ENCODE measurements around the gene ASIC3.
A peak's percentile ranks its signal among the peaks of the same experiment; 100 is the strongest.

Gene ASIC3

DNA sequence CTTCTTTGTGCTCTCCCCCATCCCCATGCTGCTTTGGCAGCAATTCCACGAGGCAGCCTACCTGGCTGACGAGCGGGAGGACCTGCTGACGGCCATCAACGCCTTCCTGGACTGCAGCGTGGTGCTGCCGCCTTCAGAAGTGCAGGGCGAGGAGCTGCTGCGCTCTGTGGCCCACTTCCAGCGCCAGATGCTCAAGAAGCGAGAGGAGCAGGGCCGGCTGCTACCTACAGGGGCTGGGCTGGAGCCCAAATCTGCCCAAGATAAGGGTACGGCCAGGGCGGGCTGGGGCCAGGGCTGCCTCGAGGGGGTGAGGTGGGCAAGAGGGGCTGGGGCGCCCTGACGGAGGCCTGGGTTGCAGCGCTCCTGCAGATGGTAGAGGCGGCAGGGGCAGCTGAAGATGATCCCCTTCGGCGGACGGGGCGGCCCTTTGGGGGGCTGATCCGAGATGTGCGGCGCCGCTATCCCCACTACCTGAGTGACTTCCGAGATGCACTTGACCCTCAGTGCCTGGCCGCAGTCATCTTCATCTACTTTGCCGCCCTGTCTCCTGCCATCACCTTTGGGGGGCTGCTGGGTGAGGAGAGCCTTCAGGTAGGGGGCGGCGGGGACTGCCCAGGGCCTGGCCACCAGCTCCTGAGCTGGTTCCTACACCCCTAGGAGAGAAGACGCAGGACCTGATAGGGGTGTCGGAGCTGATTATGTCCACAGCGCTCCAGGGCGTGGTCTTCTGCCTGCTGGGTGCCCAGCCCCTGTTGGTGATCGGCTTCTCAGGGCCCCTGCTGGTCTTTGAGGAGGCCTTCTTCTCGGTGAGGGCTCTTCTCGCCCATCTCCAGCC, 22.9 kb downstream of the ASIC3 start:
- no peak overlapping the region for H3K27ac Mint-ChIP-seq

DNA sequence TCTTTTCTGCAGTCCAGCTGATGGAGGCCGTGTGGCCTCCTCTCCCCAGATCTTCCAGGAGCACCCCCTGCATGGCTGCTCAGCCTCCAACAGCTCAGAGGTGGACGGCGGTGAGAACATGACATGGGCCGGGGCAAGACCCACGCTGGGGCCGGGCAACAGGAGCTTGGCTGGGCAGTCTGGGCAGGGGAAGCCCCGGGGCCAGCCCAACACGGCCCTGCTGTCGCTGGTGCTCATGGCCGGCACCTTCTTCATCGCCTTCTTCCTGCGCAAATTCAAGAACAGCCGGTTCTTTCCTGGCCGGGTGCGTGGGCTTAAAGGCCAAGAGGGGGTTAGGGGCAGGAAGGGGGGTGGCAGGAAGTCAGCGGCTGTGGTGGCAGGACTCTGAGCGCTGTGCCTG, 25.7 kb downstream of the ASIC3 start:
- H3K9me3 Mint-ChIP-seq: no peaks in the 10 kb centered on the region
- no peak overlapping the region for H3K27ac Mint-ChIP-seq
- H3K27me3 Mint-ChIP-seq: no peaks in the 10 kb centered on the region
- H3K4me3 Mint-ChIP-seq: no peak overlapping the region
- H3K4me1 Mint-ChIP-seq: peaks cover 9% of the 10 kb centered on the region
- peaks cover 33% of the 10 kb centered on the region for H3K36me3 Mint-ChIP-seq
- CTCF ChIA-PET: no interaction called here
- DNase-seq: no peak

More for the DNA sequence above, 22.9 kb downstream of the ASIC3 start:
- Mint-ChIP-seq H3K27me3 (no peaks in the 10 kb centered on the region), H3K4me3 (no peak overlapping the region), H3K36me3 (peaks cover 34% of the 10 kb centered on the region), H3K4me1 (no peaks in the 10 kb centered on the region), H3K9me3 (no peaks in the 10 kb centered on the region)
- CTCF ChIA-PET: no interaction called here
- no peak for DNase-seq

- CTCF ChIA-PET: no interaction called here
- H3K4me3 Mint-ChIP-seq: no peak overlapping the region
- H3K36me3 Mint-ChIP-seq: peaks cover 31% of the 10 kb centered on the region
Observed at GRCh38 chr7:151074817-151075661, 26.7 kb downstream of the ASIC3 start.

GRCh38 chr7:151075662-151075971, 27.3 kb downstream of the ASIC3 start:
- peaks cover 20% of the 10 kb centered on the region for H3K4me1 Mint-ChIP-seq
- no peaks in the 10 kb centered on the region for H3K9me3 Mint-ChIP-seq
- DNase-seq: no peak
- H3K27me3 Mint-ChIP-seq: no peaks in the 10 kb centered on the region
- H3K36me3 Mint-ChIP-seq: peaks cover 32% of the 10 kb centered on the region
- no peak overlapping the region for H3K4me3 Mint-ChIP-seq
- CTCF ChIA-PET: no interaction called here
- no peak overlapping the region for H3K27ac Mint-ChIP-seq

More at GRCh38 chr7:151074817-151075661, 26.7 kb downstream of the ASIC3 start:
- no peak overlapping the region for H3K27ac Mint-ChIP-seq
- no peaks in the 10 kb centered on the region for H3K27me3 Mint-ChIP-seq
- peaks cover 20% of the 10 kb centered on the region for H3K4me1 Mint-ChIP-seq
- no peaks in the 10 kb centered on the region for H3K9me3 Mint-ChIP-seq
- DNase-seq: no peak

DNA sequence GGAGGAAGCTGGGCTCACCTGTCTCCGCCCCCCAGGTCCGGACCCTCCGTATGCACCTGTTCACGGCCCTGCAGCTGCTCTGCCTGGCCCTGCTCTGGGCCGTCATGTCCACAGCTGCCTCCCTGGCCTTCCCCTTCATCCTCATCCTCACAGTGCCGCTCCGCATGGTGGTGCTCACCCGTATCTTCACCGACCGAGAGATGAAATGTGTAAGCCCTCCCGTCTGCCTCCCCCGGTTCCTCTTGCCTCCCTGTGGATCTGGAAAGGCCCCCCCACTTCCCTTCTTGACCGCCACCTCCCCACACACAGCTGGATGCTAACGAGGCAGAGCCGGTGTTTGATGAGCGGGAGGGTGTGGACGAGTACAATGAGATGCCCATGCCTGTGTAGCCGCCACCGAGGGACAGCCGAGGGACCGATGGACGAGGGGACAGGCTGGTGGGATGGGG, 27.7 kb downstream of the ASIC3 start:
- no peak for DNase-seq
- Mint-ChIP-seq H3K4me3 (no peak overlapping the region), H3K9me3 (no peaks in the 10 kb centered on the region), H3K4me1 (peaks cover 20% of the 10 kb centered on the region), H3K27ac (no peak overlapping the region), H3K36me3 (peaks cover 31% of the 10 kb centered on the region), H3K27me3 (no peaks in the 10 kb centered on the region)
- CTCF ChIA-PET: interaction anchor here (1.1 to 1.2 kb wide), 3 partner anchors 13 to 114 kb away, joined by 3 to 4 read pairs (median 3); no protein-coding TSS in a partner anchor

DNA sequence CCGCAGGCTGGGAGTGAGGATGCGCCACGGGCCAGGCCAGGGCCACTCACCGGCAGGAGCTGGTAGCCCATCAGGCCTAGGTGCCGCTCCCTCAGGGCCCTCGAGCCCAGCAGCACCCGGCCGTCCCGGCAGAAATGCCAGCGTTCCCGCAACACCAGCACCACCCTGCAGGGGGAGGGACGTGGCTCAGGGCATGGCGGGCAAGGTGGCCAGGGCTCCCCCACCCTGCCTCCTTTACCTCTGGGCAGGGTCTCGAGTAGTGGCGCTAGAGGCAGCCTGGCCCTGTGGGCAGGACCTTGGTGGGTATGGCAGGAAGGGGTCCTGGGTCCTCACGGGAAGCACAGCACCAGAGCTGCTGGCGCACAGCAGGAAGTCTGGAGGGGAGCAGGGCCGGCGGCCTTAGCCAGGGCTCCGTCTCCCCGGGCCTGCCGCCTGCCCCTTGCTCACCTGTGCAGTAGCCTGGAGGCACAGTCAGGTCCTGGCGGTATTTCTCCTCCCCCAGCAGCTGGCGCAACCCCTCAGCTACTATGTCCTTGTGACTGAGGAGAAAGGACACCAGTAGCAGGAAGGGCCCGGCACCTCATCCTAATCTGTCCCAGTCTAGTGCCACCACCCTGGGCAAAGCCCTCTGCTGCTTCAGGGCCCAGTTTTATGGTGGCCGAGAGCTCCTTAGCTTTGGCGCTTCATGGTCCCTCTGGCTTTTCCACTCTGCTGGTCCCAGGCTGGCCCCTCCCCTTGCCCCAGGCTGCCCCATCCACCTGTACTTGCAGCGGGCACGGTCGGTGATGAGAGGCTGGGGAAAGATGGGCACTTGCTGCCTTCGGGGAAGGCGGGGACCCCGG, 28.8 kb downstream of the ASIC3 start:
- CTCF ChIA-PET: interaction anchor here (1.1 to 1.6 kb wide), 6 partner anchors 14 to 115 kb away, joined by 3 to 4 read pairs (median 4); no protein-coding TSS in a partner anchor
- DNase-seq: no peak
- Mint-ChIP-seq H3K27me3 (no peaks in the 10 kb centered on the region), H3K4me3 (no peak overlapping the region), H3K27ac (no peak overlapping the region), H3K4me1 (peaks cover 27% of the 10 kb centered on the region), H3K9me3 (no peaks in the 10 kb centered on the region), H3K36me3 (peaks cover 29% of the 10 kb centered on the region)

DNA sequence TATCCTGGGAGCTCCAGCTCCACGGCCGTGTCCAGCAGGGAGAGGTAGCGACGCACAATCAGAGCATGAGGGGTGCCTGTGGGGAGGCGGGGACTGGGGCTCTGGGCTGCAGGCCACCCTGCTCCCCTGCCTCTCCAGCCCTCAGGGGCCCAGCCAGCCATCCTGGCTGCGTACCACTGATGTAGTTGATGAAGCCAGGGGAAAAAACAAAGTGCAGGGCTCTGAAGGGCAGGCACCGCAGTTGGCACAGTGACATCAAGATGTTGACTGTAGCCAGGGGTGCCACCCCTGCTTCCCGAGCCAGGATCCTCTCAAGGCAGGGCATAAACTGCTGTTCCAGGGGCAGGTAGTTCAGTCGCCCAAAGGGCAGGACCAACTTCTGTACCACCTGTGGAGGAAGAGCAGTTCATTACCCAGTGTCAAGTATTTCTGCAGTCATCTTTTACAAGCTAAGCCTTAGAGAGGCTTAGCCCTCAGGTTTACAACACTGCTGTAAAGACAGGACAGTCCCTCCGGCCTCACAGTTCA, 29.4 kb downstream of the ASIC3 start:
- no peak for DNase-seq
- H3K36me3 Mint-ChIP-seq: peaks cover 29% of the 10 kb centered on the region
- H3K27me3 Mint-ChIP-seq: no peaks in the 10 kb centered on the region
- H3K9me3 Mint-ChIP-seq: no peaks in the 10 kb centered on the region
- CTCF ChIA-PET: interaction anchor here (1.2 to 1.6 kb wide), 3 partner anchors 14 to 34 kb away, joined by 3 to 4 read pairs (median 4); no protein-coding TSS in a partner anchor
- H3K4me1 Mint-ChIP-seq: peaks cover 33% of the 10 kb centered on the region
- H3K27ac Mint-ChIP-seq: no peak overlapping the region
- peak overlapping the region; percentile 54 for H3K4me3 Mint-ChIP-seq

DNA sequence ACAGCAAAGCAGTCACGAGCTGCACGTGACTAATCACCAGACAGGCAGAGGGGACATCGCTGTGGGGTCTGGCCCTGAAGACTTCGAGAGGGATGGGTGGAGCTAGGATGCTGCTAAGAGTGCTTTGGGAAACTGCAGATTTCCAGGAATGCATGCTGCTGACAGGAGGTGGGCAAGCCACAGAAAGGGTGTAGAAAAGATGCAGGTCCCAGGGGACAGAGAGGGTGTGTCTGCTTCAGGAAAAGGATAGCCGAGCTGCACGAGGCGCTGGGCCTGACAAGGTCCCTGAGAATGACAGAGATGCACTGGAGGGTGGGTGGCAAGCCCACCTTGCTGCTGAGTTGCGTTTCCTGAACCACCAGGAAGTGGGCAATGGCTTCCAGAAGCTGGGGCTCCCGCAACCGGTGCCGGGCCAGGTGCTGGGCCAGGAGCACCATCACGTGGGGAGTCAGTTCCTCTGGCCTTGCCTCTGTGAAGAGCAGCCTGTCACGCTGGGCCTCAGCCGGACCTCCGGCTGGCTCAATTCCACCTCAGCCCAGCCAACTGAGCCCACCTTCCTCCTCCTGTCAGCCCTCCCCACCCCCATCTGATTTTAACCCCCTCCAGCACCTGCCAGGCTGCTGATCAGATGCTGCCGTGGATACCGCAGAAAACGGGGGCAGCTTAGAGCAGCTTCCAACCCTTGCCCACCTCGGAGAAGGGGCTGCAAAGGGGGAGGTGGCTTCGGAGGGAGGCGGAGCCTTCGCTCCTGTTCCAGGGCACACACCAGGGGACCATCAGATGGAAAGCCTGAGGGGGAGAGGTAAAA, 30.1 kb downstream of the ASIC3 start:
- Mint-ChIP-seq H3K27ac (no peak overlapping the region), H3K9me3 (no peaks in the 10 kb centered on the region), H3K4me3 (peak overlapping the region; percentile 91), H3K36me3 (peaks cover 30% of the 10 kb centered on the region), H3K27me3 (peaks cover 1% of the 10 kb centered on the region), H3K4me1 (peaks cover 35% of the 10 kb centered on the region)
- DNase-seq: no peak
- CTCF ChIA-PET: interaction anchor here (1.2 to 1.6 kb wide), 3 partner anchors 13 to 33 kb away, joined by 3 to 4 read pairs (median 4); no protein-coding TSS in a partner anchor

DNA sequence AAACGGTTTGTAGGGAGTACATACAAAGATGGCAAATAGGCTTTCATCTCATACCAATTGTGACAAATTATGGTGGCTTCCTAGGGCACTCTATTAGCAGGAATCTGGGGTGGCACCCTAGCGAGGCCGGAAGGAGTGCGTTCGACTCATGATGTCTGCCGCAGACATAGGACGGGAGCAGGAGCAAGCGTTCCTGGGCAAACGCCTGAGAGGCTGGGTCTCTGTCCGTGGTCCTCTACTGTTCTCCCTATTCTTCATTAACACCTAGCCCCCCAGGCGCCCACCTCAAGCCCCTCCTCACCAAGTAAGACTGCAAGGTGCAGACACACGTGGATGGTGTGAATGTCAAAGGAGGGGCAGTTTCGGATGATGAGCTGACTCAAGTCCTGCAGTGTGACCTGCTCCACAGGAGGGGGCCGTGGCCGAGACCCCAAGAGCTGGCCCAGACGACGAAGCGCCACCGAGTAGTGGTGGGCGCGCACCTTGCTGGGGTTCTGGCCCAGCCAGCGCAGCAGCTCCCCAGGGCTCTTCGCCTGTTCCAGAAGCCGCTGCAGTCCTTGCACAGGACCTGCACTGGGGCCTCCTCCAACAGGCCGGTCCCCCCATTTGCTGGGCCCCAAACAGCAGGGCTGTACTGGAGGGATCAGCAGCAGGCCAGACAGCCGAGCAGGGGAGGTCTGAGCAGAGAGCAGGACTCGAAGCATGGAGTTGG, 31.0 kb downstream of the ASIC3 start:
- Mint-ChIP-seq H3K4me3 (peak overlapping the region; percentile 91), H3K4me1 (peaks cover 42% of the 10 kb centered on the region), H3K9me3 (no peaks in the 10 kb centered on the region), H3K27me3 (peaks cover 5% of the 10 kb centered on the region), H3K36me3 (peaks cover 27% of the 10 kb centered on the region), H3K27ac (peak overlapping the region; percentile 87)
- CTCF ChIA-PET: no interaction called here
- no peak for DNase-seq

- DNase-seq: peak; percentile 50
- Mint-ChIP-seq H3K4me3 (peak overlapping the region; percentile 91), H3K27ac (peak overlapping the region; percentile 87), H3K4me1 (peaks cover 46% of the 10 kb centered on the region), H3K27me3 (peaks cover 13% of the 10 kb centered on the region), H3K36me3 (peaks cover 24% of the 10 kb centered on the region), H3K9me3 (no peaks in the 10 kb centered on the region)
- CTCF ChIA-PET: no interaction called here
Observed at GRCh38 chr7:151080067-151080521, 31.8 kb downstream of the ASIC3 start.

GRCh38 chr7:151080522-151081169, 32.3 kb downstream of the ASIC3 start, which contains the start of gene FASTK:
Gene FASTK, minus strand, starts transcription at chr7:151080809. Its CDS starts 43 bp downstream, at chr7:151080766.
- H3K4me1 Mint-ChIP-seq: peaks cover 52% of the 10 kb centered on the region
- H3K27ac Mint-ChIP-seq: peak within 1 kb of the TSS; percentile 87
- DNase-seq: peak; percentile 93
- H3K4me3 Mint-ChIP-seq: peak within 1 kb of the TSS; percentile 91
- CTCF ChIA-PET: no interaction called here
- H3K27me3 Mint-ChIP-seq: peaks cover 18% of the 10 kb centered on the region
- H3K9me3 Mint-ChIP-seq: no peaks in the 10 kb centered on the region
- peaks cover 18% of the 10 kb centered on the region for H3K36me3 Mint-ChIP-seq
